Upper lobe of left lung (tissue), 6 donors: ENCODE measurements around the gene RETN. TPM values are rescaled to one million over a fixed set of nuclear protein-coding genes. Genes with fewer than 3 reads are reported as not detected.

Source experiments
- ATAC-seq, 2 donors: fragments of 200-7000 bp; cut with Tn5 transposase; one replicate each; pipeline ENCODE4 v1.9.1; 2022; ENCODE audit warnings: mild to moderate bottlenecking in 2 of 2, moderate library complexity in 2 of 2; ENCODE audit not compliant: low FRiP score in 2 of 2
- DNase-seq, 2 donors: peaks; one replicate each; pipeline ENCODE4 v3.0.0-alpha.2; 2019 to 2020
- H3K27ac ChIP-seq, 4 donors: fragments of 200-600 bp; sonication (generic); one replicate each; pipeline ENCODE4 v1.5.1; 2016 to 2019
- H3K27me3 ChIP-seq, 4 donors: fragments of 200-600 bp; sonication (generic); one replicate each; pipeline ENCODE4 v1.5.1; 2017 to 2019
- H3K36me3 ChIP-seq, 4 donors: fragments of 200-600 bp; sonication (generic); one replicate each; pipeline ENCODE4 v1.5.1; 2016 to 2019
- H3K4me1 ChIP-seq, 4 donors: fragments of 200-600 bp; sonication (generic); one replicate each; pipeline ENCODE4 v1.5.1; 2018 to 2019
- H3K4me3 ChIP-seq, 4 donors: fragments of 200-600 bp; sonication (generic); one replicate each; pipeline ENCODE4 v1.5.1; 2017 to 2019; ENCODE audit warnings: mild to moderate bottlenecking in 2 of 4, moderate library complexity in 1 of 4
- H3K9me3 ChIP-seq, 4 donors: fragments of 200-600 bp; sonication (generic); one replicate each; pipeline ENCODE4 v1.5.1; 2018 to 2019
- CTCF ChIP-seq, 6 experiments: fragments of 450-650 bp in 4 of 6; fragments of 200-600 bp in 2 of 6; sonication (generic) in 2 of 6; IDR thresholded peaks; one replicate each; pipeline ENCODE4 v1.5.1; 2016 to 2019; ENCODE audit warnings: antibody characterized with exemption in 6 of 6
- EP300 ChIP-seq, 4 donors: sonication (generic); formaldehyde crosslinking; IDR thresholded peaks; one replicate each; pipeline ENCODE4 v1.5.1; 2017; ENCODE audit warnings: antibody characterized with exemption in 4 of 4, control low read depth in 2 of 4
- POLR2A ChIP-seq, 4 donors: fragments of 450-650 bp; IDR thresholded peaks; one replicate each; pipeline ENCODE4 v1.5.1; 2016 to 2017; ENCODE audit warnings: antibody characterized with exemption in 4 of 4, mild to moderate bottlenecking in 2 of 4
- POLR2AphosphoS5 ChIP-seq, 2 donors: sonication (generic); formaldehyde crosslinking; IDR thresholded peaks; one replicate each; pipeline ENCODE4 v1.5.1; 2017; ENCODE audit warnings: antibody characterized with exemption in 2 of 2
- whole genome bisulfite sequencing, 2 donors: methylation state at CpG; one replicate each; pipeline ENCODE4 v1.1.5; 2017 to 2018; 5-methylcytosine and 5-hydroxymethylcytosine counted together
- total RNA-seq, 6 donors: library from RNA; depleted of rRNA in 4 of 6; stranded (reverse); fragments of >200 nt in 4 of 6; gene quantifications; one replicate each; pipeline versions ENCODE4 v1.1.0 to v1.2.1, GENCODE V29; 2016 to 2021
- donor health status: DM: no; HTN: no; CAD: no; lungs with moderate emphysema.
- donor health status: DM: no; HTN: yes; CAD: no; lungs with severe emphysema.

Gene RETN
- total RNA-seq, 6 donors from 2014 or later = 2.5 to 59.2 (median 13.8) TPM

GRCh38 chr19:7663706-7664105 lies 5.1 kb upstream of the RETN start:
- H3K9me3 ChIP-seq = no peaks in the 10 kb centered on the region
- H3K4me3 ChIP-seq = no peak overlapping the region
- WGBS, 2 donors = 83 to 85% methylated on average over 7 of the region's 7 CpGs
- TF ChIP-seq CTCF (IDR thresholded peaks at IDR 0.05) (no peak), EP300 (IDR thresholded peaks at IDR 0.05) (no peak), POLR2AphosphoS5 (IDR thresholded peaks at IDR 0.05) (no peak), POLR2A (IDR thresholded peaks at IDR 0.05) (no peak)
- ATAC-seq = no peak
- H3K4me1 ChIP-seq = peaks cover 0 to 6% (median under 1%) of the 10 kb centered on the region in 4 donors
- H3K27ac ChIP-seq = no peak overlapping the region
- H3K27me3 ChIP-seq = no peaks in the 10 kb centered on the region
- no peak for DNase-seq
- no peaks in the 10 kb centered on the region for H3K36me3 ChIP-seq

GRCh38 chr19:7665076-7665475 lies 3.8 kb upstream of the RETN start:
- Histone ChIP-seq H3K27me3 (no peaks in the 10 kb centered on the region), H3K9me3 (no peaks in the 10 kb centered on the region), H3K4me3 (no peak overlapping the region), H3K36me3 (no peaks in the 10 kb centered on the region), H3K4me1 (peaks cover 0 to 11% (median 0%) of the 10 kb centered on the region in 4 donors), H3K27ac (no peak overlapping the region)
- TF ChIP-seq EP300 (IDR thresholded peaks at IDR 0.05) (no peak), CTCF (IDR thresholded peaks at IDR 0.05) (no peak), POLR2A (IDR thresholded peaks at IDR 0.05) (no peak), POLR2AphosphoS5 (IDR thresholded peaks at IDR 0.05) (no peak)
- ATAC-seq (no peak), DNase-seq (no peak)
- WGBS, 2 donors = 54 to 57% methylated on average over 4 of the region's 4 CpGs

- peak overlapping the region in 2 of 4 donors; percentile 5 to 20 for H3K4me3 ChIP-seq
- no peaks in the 10 kb centered on the region for H3K36me3 ChIP-seq
- WGBS, 2 donors = 39 to 46% methylated on average over 6 to 8 of the region's 9 CpGs
- peaks cover 0 to 18% (median 0%) of the 10 kb centered on the region in 4 donors for H3K4me1 ChIP-seq
- H3K27me3 ChIP-seq = no peaks in the 10 kb centered on the region
- H3K9me3 ChIP-seq = no peaks in the 10 kb centered on the region
- TF ChIP-seq POLR2A (IDR thresholded peaks at IDR 0.05) = no peak
- TF ChIP-seq POLR2AphosphoS5 (IDR thresholded peaks at IDR 0.05) = no peak
- TF ChIP-seq CTCF (IDR thresholded peaks at IDR 0.05) = no peak
- TF ChIP-seq EP300 (IDR thresholded peaks at IDR 0.05) = no peak
- H3K27ac ChIP-seq = peak overlapping the region in 2 of 4 donors; percentile 30 to 54
- ATAC-seq (no peak), DNase-seq (no peak)
Observed at GRCh38 chr19:7669641-7670040, 792 bp downstream of the RETN start.

- 1 to 2% methylated on average over 26 to 42 of the region's 43 CpGs for WGBS, 2 donors
- TF ChIP-seq POLR2A (IDR thresholded peaks at IDR 0.05) (peak in 1 of 4 donors; percentile 29), CTCF (IDR thresholded peaks at IDR 0.05) (no peak), EP300 (IDR thresholded peaks at IDR 0.05) (no peak), POLR2AphosphoS5 (IDR thresholded peaks at IDR 0.05) (no peak)
- Histone ChIP-seq H3K9me3 (no peaks in the 10 kb centered on the region), H3K4me1 (peaks cover 0 to 18% (median 0%) of the 10 kb centered on the region in 4 donors), H3K4me3 (peak overlapping the region in 2 of 4 donors; percentile 5 to 7), H3K36me3 (no peaks in the 10 kb centered on the region), H3K27me3 (no peaks in the 10 kb centered on the region), H3K27ac (peak overlapping the region in 2 of 4 donors; percentile 30 to 54)
- ATAC-seq (peak in 1 of 2 donors; percentile 62), DNase-seq (peak; percentile 68 to 90)
Observed at GRCh38 chr19:7670150-7670783, 1.4 kb downstream of the RETN start.

GRCh38 chr19:7670790-7671189 lies 1.9 kb downstream of the RETN start:
- WGBS, 2 donors = 42 to 45% methylated on average over 5 to 9 of the region's 9 CpGs
- no peaks in the 10 kb centered on the region for H3K36me3 ChIP-seq
- H3K4me3 ChIP-seq = no peak overlapping the region
- no peaks in the 10 kb centered on the region for H3K27me3 ChIP-seq
- no peaks in the 10 kb centered on the region for H3K9me3 ChIP-seq
- no peak for DNase-seq
- peak overlapping the region in 1 of 4 donors; percentile 30 for H3K27ac ChIP-seq
- no peak for TF ChIP-seq EP300 (IDR thresholded peaks at IDR 0.05)
- TF ChIP-seq CTCF (IDR thresholded peaks at IDR 0.05) = no peak
- no peak for TF ChIP-seq POLR2A (IDR thresholded peaks at IDR 0.05)
- no peak for TF ChIP-seq POLR2AphosphoS5 (IDR thresholded peaks at IDR 0.05)
- H3K4me1 ChIP-seq = peaks cover 0 to 18% (median under 1%) of the 10 kb centered on the region in 4 donors
- ATAC-seq = no peak
